Right lung (tissue), 5 donors: Measurements from ENCODE around the gene TMEM232. TPM values are rescaled to one million over a fixed set of nuclear protein-coding genes. Genes with fewer than 3 reads are reported as not detected.

Experiments used
- DNase-seq, 2 donors: peaks; one replicate each; pipeline ENCODE4 v3.0.0-alpha.2; 2013
- polyA plus RNA-seq, 5 donors: library from polyadenylated mRNA; unstranded; fragments of 120-200 nt; gene quantifications; one replicate each; pipeline versions ENCODE4 v1.2.1 to v1.2.3, GENCODE V29; 2013; ENCODE audit warnings: inconsistent platforms in 1 of 5, low replicate concordance in 1 of 5; ENCODE audit not compliant: insufficient read length in 5 of 5, insufficient read depth in 1 of 5

The TMEM232 gene
- polyA plus RNA-seq, 5 donors = 5.1 to 9.1 (median 5.6) TPM

GRCh38 chr5:110631236-110631635 is 95.2 kb downstream of the TMEM232 start:
- no peak for DNase-seq

- no peak for DNase-seq
These were observed 96.1 kb downstream of the TMEM232 start for GRCh38 chr5:110630350-110630749.

- DNase-seq = peak; percentile 8 to 14
These were observed 101.0 kb downstream of the TMEM232 start for GRCh38 chr5:110625376-110625999.

- DNase-seq = no peak
These were observed 102.6 kb downstream of the TMEM232 start for GRCh38 chr5:110623874-110624273.

GRCh38 chr5:110618941-110619340 is 107.5 kb downstream of the TMEM232 start:
- DNase-seq = no peak

- no peak for DNase-seq
These were observed 110.5 kb downstream of the TMEM232 start for GRCh38 chr5:110616009-110616408.

- no peak for DNase-seq
These were observed 113.7 kb downstream of the TMEM232 start for GRCh38 chr5:110612794-110613247.

- DNase-seq = no peak
These were observed 114.7 kb downstream of the TMEM232 start for GRCh38 chr5:110611817-110612216.

GRCh38 chr5:110594866-110595265 is 131.6 kb downstream of the TMEM232 start:
- DNase-seq = no peak

- no peak for DNase-seq
These were observed 136.3 kb downstream of the TMEM232 start for GRCh38 chr5:110590187-110590586.

GRCh38 chr5:110588286-110588980 is 138.0 kb downstream of the TMEM232 start:
- no peak for DNase-seq

- DNase-seq = no peak
These were observed 145.8 kb downstream of the TMEM232 start for GRCh38 chr5:110580625-110581024.

- no peak for DNase-seq
These were observed 153.7 kb downstream of the TMEM232 start for GRCh38 chr5:110572729-110573128.

GRCh38 chr5:110562191-110562590 is 164.3 kb downstream of the TMEM232 start:
- DNase-seq = no peak

GRCh38 chr5:110561510-110561909 is 165.0 kb downstream of the TMEM232 start:
- no peak for DNase-seq

- DNase-seq = no peak
These were observed 177.2 kb downstream of the TMEM232 start for GRCh38 chr5:110549301-110549700.

- DNase-seq = no peak
These were observed 178.3 kb downstream of the TMEM232 start for GRCh38 chr5:110548171-110548570.

- DNase-seq = no peak
These were observed 179.0 kb downstream of the TMEM232 start for GRCh38 chr5:110547495-110547894.

GRCh38 chr5:110545716-110546115 is 180.8 kb downstream of the TMEM232 start:
- DNase-seq = no peak

GRCh38 chr5:110544603-110545002 is 181.9 kb downstream of the TMEM232 start:
- DNase-seq = no peak

GRCh38 chr5:110542949-110543348 is 183.5 kb downstream of the TMEM232 start:
- DNase-seq = no peak

- peak in 1 of 2 donors; percentile 4 for DNase-seq
These were observed 190.1 kb downstream of the TMEM232 start for GRCh38 chr5:110536120-110537115.
